ENCODE results near the gene ARHGAP29.

DNA sequence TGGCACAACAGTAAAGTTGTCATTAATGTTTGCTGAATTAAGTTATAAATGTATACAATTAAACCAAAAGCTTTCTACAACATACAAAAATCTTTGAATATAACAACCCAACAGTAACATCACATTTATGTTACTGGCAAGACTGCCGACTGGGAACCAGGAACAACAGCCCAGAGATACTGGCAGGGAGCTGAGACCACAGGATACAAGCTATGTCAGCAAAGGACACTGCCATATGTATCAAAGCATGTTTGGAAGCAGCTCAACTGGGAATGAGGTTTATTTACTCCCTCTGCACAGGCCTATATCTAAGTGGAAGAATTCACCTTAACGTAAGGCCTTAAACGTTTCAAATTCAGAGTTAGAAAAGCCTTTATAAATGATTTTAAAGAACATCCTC, 50.4 kb downstream of the ARHGAP29 start:
- TF ChIP-seq POLR2A (IDR thresholded peaks at IDR 0.05): no peak
- TF ChIP-seq POLR2AphosphoS5 (IDR thresholded peaks at IDR 0.05): no peak
- no peak for TF ChIP-seq CTCF (IDR thresholded peaks at IDR 0.05)
- no peak for TF ChIP-seq EP300 (IDR thresholded peaks at IDR 0.05; ENCODE audit: low read depth)
